ENCODE data around the gene CBS.
"Not testable (repeated sequence)": the region's sequence is repeated elsewhere in the genome, so short reads cannot be mapped to it uniquely, and the experiment has no call there.

GRCh38 chr21:43053112-43053511, 22.5 kb downstream of the CBS start:
- not testable (repeated sequence) for TF ChIP-seq ZNF232 (CRISPR knock-in tag; IDR thresholded peaks at IDR 0.05; ENCODE audit: borderline replicate concordance); ZNF609 (CRISPR knock-in tag; IDR thresholded peaks at IDR 0.05; ENCODE audit: borderline replicate concordance); EP300 (IDR thresholded peaks at IDR 0.05; ENCODE audit: low read depth in 2 of 2, low read length in 2 of 2); EP300 (CRISPR knock-in tag; IDR thresholded peaks at IDR 0.05; ENCODE audit: borderline replicate concordance); KLF16 (CRISPR knock-in tag; IDR thresholded peaks at IDR 0.05); ZFP41 (CRISPR knock-in tag; IDR thresholded peaks at IDR 0.05; ENCODE audit: borderline replicate concordance); EZH2 (conservative IDR thresholded peaks at IDR 0.05; ENCODE audit: low read depth, low read length); CENPT (CRISPR knock-in tag; IDR thresholded peaks at IDR 0.05; ENCODE audit: low read depth); ARNTL (CRISPR knock-in tag; IDR thresholded peaks at IDR 0.05); ZNF121 (CRISPR knock-in tag; IDR thresholded peaks at IDR 0.05); ARNT (IDR thresholded peaks at IDR 0.05); ATF7 (IDR thresholded peaks at IDR 0.05); ATF7 (CRISPR knock-in tag; IDR thresholded peaks at IDR 0.05); MAZ (IDR thresholded peaks at IDR 0.05; ENCODE audit: borderline replicate concordance, low read depth, low read length); MAZ (CRISPR knock-in tag; IDR thresholded peaks at IDR 0.05; ENCODE audit: low read depth); RERE (CRISPR knock-in tag; IDR thresholded peaks at IDR 0.05; ENCODE audit: low read depth)
